OCI-LY7 (cell line): ENCODE measurements around the gene PRDM13. TPM values are rescaled to one million over a fixed set of nuclear protein-coding genes. Genes with fewer than 3 reads are reported as not detected.
"Not testable (repeated sequence)": the region's sequence is repeated elsewhere in the genome, so short reads cannot be mapped to it uniquely, and the experiment has no call there.

Experiments used
- BruUV-seq: library from RNA; stranded (reverse); fragments of 400-500 nt; replicated peaks from 2 replicates; lab custom pipeline; 2021; lab: Mats Ljungman, UMichigan
- CTCF ChIA-PET: fragments of 300-600 bp; sonication (Branson Sonifier 250); formaldehyde crosslinking; loops from one replicate; lab custom pipeline; 2022; ENCODE audit warnings: antibody characterized with exemption; ENCODE audit not compliant: unreplicated experiment; lab: Charles Lee
- POLR2A ChIA-PET: fragments of 300-600 bp; sonication (Branson Sonifier 250); formaldehyde crosslinking; loops from one replicate; lab custom pipeline; 2022; ENCODE audit warnings: antibody characterized with exemption; lab: Charles Lee
- DNase-seq: peaks from one replicate; pipeline ENCODE4 v3.0.0-alpha.2; 2015; ENCODE audit warnings: low spot score
- H2AFZ ChIP-seq: fragments of 200-600 bp; sonication (generic), shearing (Covaris generic); 2 replicates; pipeline ENCODE4 v1.6.1; 2014; ENCODE audit warnings: mild to moderate bottlenecking, antibody characterized with exemption, low read length, moderate library complexity
- H3K27ac ChIP-seq: fragments of 200-600 bp; sonication (generic); 2 replicates; pipeline ENCODE4 v1.5.1; 2014; ENCODE audit warnings: mixed run types, low read depth, mild to moderate bottlenecking, moderate library complexity, low read length, inconsistent platforms; ENCODE audit not compliant: poor library complexity, severe bottlenecking
- H3K36me3 ChIP-seq: fragments of 200-600 bp; sonication (generic); 2 replicates; pipeline ENCODE4 v1.6.1; 2014; ENCODE audit warnings: mild to moderate bottlenecking, antibody characterized with exemption, low read length, moderate library complexity, mixed read lengths; ENCODE audit not compliant: insufficient read depth
- H3K4me1 ChIP-seq: fragments of 200-600 bp; sonication (generic); 2 replicates; pipeline ENCODE4 v1.5.1; 2014; ENCODE audit warnings: mild to moderate bottlenecking, low read length; ENCODE audit not compliant: insufficient read depth, poor library complexity, severe bottlenecking
- H3K4me2 ChIP-seq: fragments of 200-600 bp; sonication (generic); 2 replicates; pipeline ENCODE4 v1.6.1; 2014; ENCODE audit warnings: mild to moderate bottlenecking, low read length
- H3K4me3 ChIP-seq: fragments of 200-600 bp; sonication (generic); 2 replicates; pipeline ENCODE4 v1.5.1; 2014; ENCODE audit warnings: mild to moderate bottlenecking, low read depth, low read length; ENCODE audit not compliant: poor library complexity, severe bottlenecking
- H3K79me2 ChIP-seq: fragments of 200-600 bp; sonication (generic); 2 replicates; pipeline ENCODE4 v1.6.1; 2016; ENCODE audit warnings: low read depth, mild to moderate bottlenecking, low read length, moderate library complexity, mixed read lengths; ENCODE audit not compliant: insufficient read depth
- H3K9me2 ChIP-seq: fragments of 200-600 bp; sonication (generic); 2 replicates; pipeline ENCODE4 v1.6.1; 2016; ENCODE audit warnings: mild to moderate bottlenecking, low read length, mixed read lengths; ENCODE audit not compliant: insufficient read depth
- H3K9me3 ChIP-seq: fragments of 200-600 bp; sonication (generic); 2 replicates; pipeline ENCODE4 v1.6.1; 2014; ENCODE audit warnings: mild to moderate bottlenecking, mixed run types, low read length, mixed read lengths
- H4K20me1 ChIP-seq: fragments of 200-600 bp; sonication (generic); 2 replicates; pipeline ENCODE4 v1.6.1; 2014; ENCODE audit warnings: mild to moderate bottlenecking, antibody characterized with exemption, low read length, moderate library complexity, mixed read lengths; ENCODE audit not compliant: insufficient read depth
- CTCF ChIP-seq: fragments of 200-600 bp; sonication (generic); conservative IDR thresholded peaks from 2 replicates; pipeline ENCODE4 v1.5.1; 2014; ENCODE audit warnings: mild to moderate bottlenecking, antibody characterized with exemption, low read length, moderate library complexity, mixed read lengths
- EZH2phosphoT487 ChIP-seq: fragments of 200-600 bp; sonication (generic); IDR thresholded peaks from 2 replicates; pipeline ENCODE4 v1.6.1; 2018; ENCODE audit warnings: low read depth, borderline replicate concordance, mild to moderate bottlenecking, mixed run types, antibody characterized with exemption, low read length, moderate library complexity, mixed read lengths
- intact Hi-C: fragments of 100-400 bp; cut with micrococcal nuclease; formaldehyde crosslinking; loops from one replicate; pipeline ENCODE4 v1.10.0; 2022; ENCODE audit not compliant: unreplicated experiment
- total RNA-seq, 2 experiments: library from RNA; depleted of rRNA in 1 of 2; stranded (reverse); fragments of >200 nt in 1 of 2; shearing (Covaris generic) in 1 of 2; gene quantifications; 2 replicates each; pipeline ENCODE4 v1.2.3, GENCODE V29; 2014 to 2022

Gene PRDM13
- total RNA-seq, 2 experiments from 2014 or later, result 0.16 TPM; not detected in 1

GRCh38 chr6:99619409-99619762 lies 12.8 kb downstream of the PRDM13 start:
- Histone ChIP-seq H3K9me3 (no peaks in the 10 kb centered on the region), H2AFZ (no peak overlapping the region), H3K4me1 (no peaks in the 10 kb centered on the region), H3K4me2 (no peak overlapping the region), H3K9me2 (no peaks in the 10 kb centered on the region), H3K27ac (no peak overlapping the region), H3K79me2 (no peaks in the 10 kb centered on the region), H3K36me3 (no peaks in the 10 kb centered on the region), H3K4me3 (no peak overlapping the region), H4K20me1 (no peaks in the 10 kb centered on the region)
- no TSS peak for BruUV-seq
- intact Hi-C loops, result loop anchor here (5.0 kb wide), 1 partner anchor 152 kb away; no protein-coding TSS in a partner anchor
- ChIA-PET POLR2A (no interaction called here), CTCF (no interaction called here)
- DNase-seq, result no peak
- no peak for TF ChIP-seq EZH2phosphoT487
- TF ChIP-seq CTCF, result no peak

- H3K9me3 ChIP-seq, H3K9me2 ChIP-seq, H3K4me1 ChIP-seq, H3K79me2 ChIP-seq, H3K27ac ChIP-seq, H3K4me3 ChIP-seq, H2AFZ ChIP-seq, H3K4me2 ChIP-seq, H3K36me3 ChIP-seq, H4K20me1 ChIP-seq, intact Hi-C loops, DNase-seq, BruUV-seq: not testable (repeated sequence)
- CTCF ChIA-PET, result interaction anchor here (0.6 kb wide), 1 partner anchor 12 kb away, joined by 3 read pairs; no protein-coding TSS in a partner anchor
- POLR2A ChIA-PET, result interaction anchor here (0.7 kb wide), 1 partner anchor 88 kb away, joined by 3 read pairs; no protein-coding TSS in a partner anchor
Measured at GRCh38 chr6:99622044-99622443, 15.4 kb downstream of the PRDM13 start.

- intact Hi-C loops, result no loop called here
- ChIA-PET CTCF (no interaction called here), POLR2A (no interaction called here)
- H4K20me1 ChIP-seq, result no peaks in the 10 kb centered on the region
- no peak overlapping the region for H3K27ac ChIP-seq
- BruUV-seq, result no TSS peak
- no peaks in the 10 kb centered on the region for H3K36me3 ChIP-seq
- no peak overlapping the region for H3K4me3 ChIP-seq
- no peaks in the 10 kb centered on the region for H3K9me2 ChIP-seq
- H3K4me2 ChIP-seq, result no peak overlapping the region
- no peak overlapping the region for H2AFZ ChIP-seq
- H3K9me3 ChIP-seq, result no peaks in the 10 kb centered on the region
- no peak for TF ChIP-seq CTCF
- TF ChIP-seq EZH2phosphoT487, result no peak
- no peaks in the 10 kb centered on the region for H3K79me2 ChIP-seq
- no peaks in the 10 kb centered on the region for H3K4me1 ChIP-seq
- DNase-seq, result no peak
Measured at GRCh38 chr6:99629293-99629692, 22.7 kb downstream of the PRDM13 start.
